Hepatocyte (in vitro differentiated cells): ENCODE measurements around the gene DLG2. TPM values are rescaled to one million over a fixed set of nuclear protein-coding genes. Genes with fewer than 3 reads are reported as not detected.

ENCODE experiments used
- DNase-seq: peaks from one replicate; pipeline ENCODE4 v3.0.0-alpha.2; 2016; ENCODE audit warnings: low spot score
- H2AFZ ChIP-seq: fragments of 200-600 bp; sonication (generic); 2 replicates; pipeline ENCODE4 v1.6.0; 2016; ENCODE audit warnings: antibody characterized with exemption, mild to moderate bottlenecking
- H3K27ac ChIP-seq: fragments of 200-600 bp; sonication (generic); 2 replicates; pipeline ENCODE4 v1.5.1; 2016; ENCODE audit warnings: mild to moderate bottlenecking
- H3K27me3 ChIP-seq: fragments of 200-600 bp; sonication (generic); 2 replicates; pipeline ENCODE4 v1.6.1; 2016
- H3K36me3 ChIP-seq: fragments of 200-600 bp; sonication (generic); replicated peaks from 2 replicates; pipeline ENCODE4 v1.5.1; 2016; ENCODE audit warnings: low read depth; ENCODE audit not compliant: insufficient read depth
- H3K4me1 ChIP-seq: fragments of 200-600 bp; sonication (generic); 2 replicates; pipeline ENCODE4 v1.5.1; 2016; ENCODE audit warnings: mild to moderate bottlenecking, moderate library complexity; ENCODE audit not compliant: insufficient read depth
- H3K4me2 ChIP-seq: fragments of 200-600 bp; sonication (generic); 2 replicates; pipeline ENCODE4 v1.6.0; 2016
- H3K4me3 ChIP-seq: fragments of 200-600 bp; sonication (generic); 2 replicates; pipeline ENCODE4 v1.5.1; 2016; ENCODE audit warnings: mild to moderate bottlenecking
- H3K79me2 ChIP-seq: fragments of 200-600 bp; sonication (generic); 2 replicates; pipeline ENCODE4 v1.6.0; 2017; ENCODE audit warnings: mild to moderate bottlenecking
- H3K9me2 ChIP-seq: fragments of 200-600 bp; sonication (generic); replicated peaks from 2 replicates; pipeline ENCODE4 v1.6.0; 2017; ENCODE audit warnings: mild to moderate bottlenecking; ENCODE audit not compliant: insufficient read depth
- H3K9me3 ChIP-seq: fragments of 200-600 bp; sonication (generic); 2 replicates; pipeline ENCODE4 v1.5.1; 2016; ENCODE audit warnings: low read depth, mild to moderate bottlenecking
- H4K20me1 ChIP-seq: fragments of 200-600 bp; sonication (generic); 2 replicates; pipeline ENCODE4 v1.6.0; 2016; ENCODE audit warnings: mild to moderate bottlenecking; ENCODE audit not compliant: insufficient read depth, poor library complexity, severe bottlenecking
- CTCF ChIP-seq: fragments of 200-600 bp; sonication (generic); IDR thresholded peaks from 2 replicates; pipeline ENCODE4 v1.5.1; 2016; ENCODE audit warnings: antibody characterized with exemption, mild to moderate bottlenecking; ENCODE audit not compliant: poor library complexity
- EZH2 ChIP-seq: fragments of 200-600 bp; sonication (generic); IDR thresholded peaks from 2 replicates; pipeline ENCODE4 v1.6.1; 2016; ENCODE audit warnings: antibody characterized with exemption, mild to moderate bottlenecking, borderline replicate concordance
- EZH2phosphoT487 ChIP-seq: fragments of 200-600 bp; sonication (generic); IDR thresholded peaks from one replicate; pipeline ENCODE4 v1.6.1; 2018; ENCODE audit warnings: antibody characterized with exemption, mild to moderate bottlenecking, low read depth, moderate library complexity; ENCODE audit not compliant: unreplicated experiment, severe bottlenecking
- WGBS: methylation state at CpG from one replicate; pipeline ENCODE4 v1.1.6; 2016; ENCODE audit warnings: low lambda C conversion rate; ENCODE audit errors: missing lambda C conversion rate; 5-methylcytosine and 5-hydroxymethylcytosine counted together
- polyA plus RNA-seq: library from polyadenylated mRNA; unstranded; fragments of >200 nt; fragmentation: Nextera tagmentation; extraction: Ambion mirVana; gene quantifications from 2 replicates; pipeline ENCODE4 v1.2.1, GENCODE V29; 2016
- total RNA-seq: library from RNA; depleted of rRNA; stranded (reverse); fragments of >200 nt; gene quantifications from 2 replicates; pipeline ENCODE4 v1.2.3, GENCODE V29; 2014

Gene DLG2
- total and polyA plus RNA-seq, 2 experiments from 2014 or later = 2.6 to 6.8 TPM

- Histone ChIP-seq H3K9me2 (no peaks in the 10 kb centered on the region), H3K27me3 (no peaks in the 10 kb centered on the region), H3K9me3 (no peaks in the 10 kb centered on the region), H3K36me3 (no peaks in the 10 kb centered on the region), H4K20me1 (no peaks in the 10 kb centered on the region), H3K4me1 (no peaks in the 10 kb centered on the region), H3K79me2 (no peaks in the 10 kb centered on the region), H3K4me3 (no peak overlapping the region), H2AFZ (no peak overlapping the region), H3K4me2 (no peak overlapping the region), H3K27ac (no peak overlapping the region)
- 93% methylated on average over 1 of the region's 1 CpG for WGBS
- TF ChIP-seq EZH2 (no peak), EZH2phosphoT487 (no peak), CTCF (no peak)
- no peak for DNase-seq
Observed at GRCh38 chr11:85530634-85531033, 96.5 kb downstream of the DLG2 start.

- H3K27ac ChIP-seq = no peak overlapping the region
- no peaks in the 10 kb centered on the region for H3K9me3 ChIP-seq
- no peak for DNase-seq
- no peak overlapping the region for H3K4me2 ChIP-seq
- H3K79me2 ChIP-seq = no peaks in the 10 kb centered on the region
- H4K20me1 ChIP-seq = no peaks in the 10 kb centered on the region
- H3K27me3 ChIP-seq = no peaks in the 10 kb centered on the region
- H3K4me3 ChIP-seq = no peak overlapping the region
- H3K9me2 ChIP-seq = no peaks in the 10 kb centered on the region
- H3K4me1 ChIP-seq = no peaks in the 10 kb centered on the region
- H2AFZ ChIP-seq = no peak overlapping the region
- TF ChIP-seq EZH2phosphoT487 (no peak), CTCF (no peak), EZH2 (no peak)
- no peaks in the 10 kb centered on the region for H3K36me3 ChIP-seq
Observed at GRCh38 chr11:85526564-85526963, 100.6 kb downstream of the DLG2 start.

- Histone ChIP-seq H2AFZ (no peak overlapping the region), H3K9me2 (no peaks in the 10 kb centered on the region), H3K27ac (no peak overlapping the region), H3K4me2 (no peak overlapping the region), H3K27me3 (no peaks in the 10 kb centered on the region), H4K20me1 (no peaks in the 10 kb centered on the region), H3K36me3 (no peaks in the 10 kb centered on the region), H3K4me3 (no peak overlapping the region), H3K9me3 (no peaks in the 10 kb centered on the region), H3K4me1 (no peaks in the 10 kb centered on the region), H3K79me2 (no peaks in the 10 kb centered on the region)
- DNase-seq = no peak
- TF ChIP-seq CTCF (no peak), EZH2phosphoT487 (no peak)
- WGBS = 40% methylated on average over 3 of the region's 3 CpGs
Observed at GRCh38 chr11:85525686-85526085, 101.5 kb downstream of the DLG2 start.

GRCh38 chr11:85517272-85517671 is 109.9 kb downstream of the DLG2 start:
- H3K9me2 ChIP-seq = no peaks in the 10 kb centered on the region
- H4K20me1 ChIP-seq = no peaks in the 10 kb centered on the region
- no peak for DNase-seq
- H3K4me1 ChIP-seq = no peaks in the 10 kb centered on the region
- H2AFZ ChIP-seq = no peak overlapping the region
- H3K4me3 ChIP-seq = no peak overlapping the region
- H3K79me2 ChIP-seq = no peaks in the 10 kb centered on the region
- no peaks in the 10 kb centered on the region for H3K36me3 ChIP-seq
- H3K9me3 ChIP-seq = no peaks in the 10 kb centered on the region
- H3K27ac ChIP-seq = no peak overlapping the region
- H3K27me3 ChIP-seq = no peaks in the 10 kb centered on the region
- TF ChIP-seq CTCF (no peak), EZH2phosphoT487 (no peak), EZH2 (no peak)
- no peak overlapping the region for H3K4me2 ChIP-seq
